Stimulated activated CD8-positive, alpha-beta memory T cell treated with anti-CD3 and anti-CD28 coated beads, Interleukin-2, amount 100 ng/mL, for 48 hours (primary cell): Measurements from ENCODE around the gene MYBPC1.

ENCODE experiments used
- DNase-seq, 2 donors: peaks; one replicate each; pipeline ENCODE4 v3.0.0-alpha.2; 2020; ENCODE audit warnings: low read depth in 2 of 2

MYBPC1 gene

GRCh38 chr12:101599771-101600484 is 5.2 kb downstream of the MYBPC1 start:
- no peak for DNase-seq

- no peak for DNase-seq
These were observed 9.4 kb downstream of the MYBPC1 start for GRCh38 chr12:101604132-101604531.

GRCh38 chr12:101607894-101608293 is 13.1 kb downstream of the MYBPC1 start:
- DNase-seq: no peak

GRCh38 chr12:101608301-101609133 is 13.7 kb downstream of the MYBPC1 start:
- no peak for DNase-seq

GRCh38 chr12:101609198-101609597 is 14.4 kb downstream of the MYBPC1 start:
- no peak for DNase-seq

- no peak for DNase-seq
These were observed 17.6 kb downstream of the MYBPC1 start for GRCh38 chr12:101612160-101612916.

- DNase-seq: no peak
These were observed 21.3 kb downstream of the MYBPC1 start for GRCh38 chr12:101616027-101616494.

- no peak for DNase-seq
These were observed 24.4 kb downstream of the MYBPC1 start for GRCh38 chr12:101619026-101619786.

- no peak for DNase-seq
These were observed 25.3 kb downstream of the MYBPC1 start for GRCh38 chr12:101619858-101620761.

GRCh38 chr12:101620762-101621133 is 26.0 kb downstream of the MYBPC1 start:
- DNase-seq: no peak

GRCh38 chr12:101628676-101629075 is 33.9 kb downstream of the MYBPC1 start:
- DNase-seq: no peak

GRCh38 chr12:101634724-101635123 is 40.0 kb downstream of the MYBPC1 start:
- DNase-seq: no peak

- no peak for DNase-seq
These were observed 43.2 kb downstream of the MYBPC1 start for GRCh38 chr12:101637936-101638335.

- DNase-seq: peak in 1 of 2 donors; percentile 1
These were observed 47.6 kb downstream of the MYBPC1 start for GRCh38 chr12:101642115-101643067.

GRCh38 chr12:101647711-101648110 is 52.9 kb downstream of the MYBPC1 start:
- DNase-seq: no peak

GRCh38 chr12:101648195-101648594 is 53.4 kb downstream of the MYBPC1 start:
- DNase-seq: no peak

GRCh38 chr12:101650346-101651117 is 55.8 kb downstream of the MYBPC1 start:
- DNase-seq: no peak

- no peak for DNase-seq
These were observed 58.3 kb downstream of the MYBPC1 start for GRCh38 chr12:101653030-101653429.

- no peak for DNase-seq
These were observed 58.7 kb downstream of the MYBPC1 start for GRCh38 chr12:101653503-101653902.
